ENCODE measurements around the gene ZBTB47. TPM values are rescaled to one million over a fixed set of nuclear protein-coding genes. Genes with fewer than 3 reads are reported as not detected.

The ZBTB47 gene
- polyA plus RNA-seq, 1 donor from 2014 or later = 4.8 TPM

GRCh38 chr3:42684632-42685362 is 31.3 kb downstream of the ZBTB47 start:
- Histone ChIP-seq H3K36me3 (ENCODE audit: insufficient read depth, low read length) (no peaks in the 10 kb centered on the region), H4K20me1 (ENCODE audit: insufficient read depth) (no peaks in the 10 kb centered on the region), H3K9me2 (ENCODE audit: insufficient read depth, low read length) (no peaks in the 10 kb centered on the region), H3K9ac (ENCODE audit: low read length) (no peak overlapping the region), H3K4me3 (ENCODE audit: low read length) (no peak overlapping the region), H3F3A (ENCODE audit: insufficient read depth, low read length, poor library complexity, severe bottlenecking) (no peaks in the 10 kb centered on the region), H3K27me3 (ENCODE audit: insufficient read depth, low read depth, low read length) (no peaks in the 10 kb centered on the region), H3K9me3 (ENCODE audit: low read length) (no peaks in the 10 kb centered on the region), H3K4me2 (ENCODE audit: low read length) (no peak overlapping the region), H3K79me2 (replicated peaks; ENCODE audit: insufficient read depth, low read length) (no peaks in the 10 kb centered on the region), H3K27ac (ENCODE audit: low read length) (no peak overlapping the region), H2AFZ (ENCODE audit: low read depth, low read length) (no peak overlapping the region)
- TF ChIP-seq CTCF (IDR thresholded peaks at IDR 0.05; ENCODE audit: poor library complexity, severe bottlenecking) (no peak), MXI1 (conservative IDR thresholded peaks at IDR 0.05; ENCODE audit: poor library complexity, severe bottlenecking) (no peak), SMC3 (conservative IDR thresholded peaks at IDR 0.05; ENCODE audit: poor library complexity) (no peak), RAD21 (conservative IDR thresholded peaks at IDR 0.05) (no peak), POLR2AphosphoS5 (IDR thresholded peaks at IDR 0.05) (no peak), EP300 (conservative IDR thresholded peaks at IDR 0.05; ENCODE audit: poor library complexity, severe bottlenecking) (no peak), TAF1 (IDR thresholded peaks at IDR 0.05; ENCODE audit: low read depth) (no peak), EZH2 (IDR thresholded peaks at IDR 0.05; ENCODE audit: borderline replicate concordance, insufficient read depth, low read length, poor library complexity, severe bottlenecking) (no peak), REST (IDR thresholded peaks at IDR 0.05; ENCODE audit: borderline replicate concordance) (no peak)

DNA sequence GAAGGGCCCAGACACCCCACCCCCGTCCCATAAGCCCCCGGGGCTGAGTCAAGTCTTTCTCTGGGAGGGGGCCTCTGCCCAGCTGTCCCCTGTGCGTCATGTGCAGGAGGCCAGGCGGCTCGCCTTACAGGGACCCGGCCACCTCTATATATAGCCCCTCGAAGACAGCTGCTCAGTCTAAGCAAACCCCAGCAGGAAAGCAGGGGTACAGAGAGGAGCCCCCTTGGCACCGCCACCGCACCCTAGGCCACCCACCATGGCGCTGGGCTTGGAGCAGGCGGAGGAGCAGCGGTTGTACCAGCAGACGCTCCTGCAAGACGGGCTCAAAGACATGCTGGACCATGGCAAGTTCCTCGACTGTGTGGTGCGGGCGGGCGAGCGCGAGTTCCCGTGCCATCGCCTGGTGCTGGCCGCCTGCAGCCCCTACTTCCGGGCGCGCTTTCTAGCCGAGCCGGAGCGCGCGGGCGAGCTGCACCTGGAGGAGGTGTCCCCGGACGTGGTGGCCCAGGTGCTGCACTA is 31.9 kb downstream of the ZBTB47 start, which contains the start of gene KLHL40:
Gene KLHL40 (plus strand): TSS at position 175 of the 519 bp plus-strand sequence. CDS start 82 bp downstream, at position 257.
- Histone ChIP-seq H3K9me2 (ENCODE audit: insufficient read depth, low read length) (no peaks in the 10 kb centered on the region), H3K36me3 (ENCODE audit: insufficient read depth, low read length) (no peaks in the 10 kb centered on the region), H3K27me3 (ENCODE audit: insufficient read depth, low read depth, low read length) (no peaks in the 10 kb centered on the region), H3K79me2 (replicated peaks; ENCODE audit: insufficient read depth, low read length) (no peaks in the 10 kb centered on the region), H3F3A (ENCODE audit: insufficient read depth, low read length, poor library complexity, severe bottlenecking) (no peaks in the 10 kb centered on the region), H3K9ac (ENCODE audit: low read length) (no peak within 1 kb of the TSS), H3K9me3 (ENCODE audit: low read length) (no peaks in the 10 kb centered on the region), H2AFZ (ENCODE audit: low read depth, low read length) (no peak within 1 kb of the TSS), H3K4me2 (ENCODE audit: low read length) (no peak within 1 kb of the TSS), H3K4me3 (ENCODE audit: low read length) (no peak within 1 kb of the TSS), H3K27ac (ENCODE audit: low read length) (no peak within 1 kb of the TSS), H4K20me1 (ENCODE audit: insufficient read depth) (no peaks in the 10 kb centered on the region)
- TF ChIP-seq CTCF (IDR thresholded peaks at IDR 0.05; ENCODE audit: poor library complexity, severe bottlenecking) (no peak), POLR2AphosphoS5 (IDR thresholded peaks at IDR 0.05) (no peak), REST (IDR thresholded peaks at IDR 0.05; ENCODE audit: borderline replicate concordance) (no peak), MXI1 (conservative IDR thresholded peaks at IDR 0.05; ENCODE audit: poor library complexity, severe bottlenecking) (no peak), TAF1 (IDR thresholded peaks at IDR 0.05; ENCODE audit: low read depth) (no peak), RAD21 (conservative IDR thresholded peaks at IDR 0.05) (no peak), SMC3 (conservative IDR thresholded peaks at IDR 0.05; ENCODE audit: poor library complexity) (no peak), EZH2 (IDR thresholded peaks at IDR 0.05; ENCODE audit: borderline replicate concordance, insufficient read depth, low read length, poor library complexity, severe bottlenecking) (no peak)
